Panc1 (cell line): ENCODE measurements around the gene MADCAM1. TPM values are rescaled to one million over a fixed set of nuclear protein-coding genes. Genes with fewer than 3 reads are reported as not detected.

Experiments
- ATAC-seq: fragments of 200-7000 bp; cut with Tn5 transposase; 2 replicates; pipeline ENCODE4 v1.9.1; 2020; ENCODE audit warnings: mild to moderate bottlenecking, moderate library complexity
- BruUV-seq: library from RNA; stranded (reverse); fragments of 400-500 nt; replicated peaks from 2 replicates; lab custom pipeline; 2021; lab: Mats Ljungman, UMichigan
- CTCF ChIA-PET: fragments of 300-600 bp; sonication (Branson Sonifier 250); formaldehyde crosslinking; loops from one replicate; lab custom pipeline; 2022; ENCODE audit warnings: antibody characterized with exemption; lab: Charles Lee
- POLR2A ChIA-PET: fragments of 300-600 bp; sonication (Branson Sonifier 250); formaldehyde crosslinking; loops from one replicate; lab custom pipeline; 2022; ENCODE audit warnings: antibody characterized with exemption; lab: Charles Lee
- DNase-seq: peaks from one replicate; pipeline ENCODE4 v3.0.0-alpha.2; 2010; ENCODE audit warnings: low read depth, low spot score
- H3K27ac ChIP-seq: 2 replicates; pipeline ENCODE4 v1.5.1; 2011; ENCODE audit warnings: mild to moderate bottlenecking, low read length, inconsistent platforms
- H3K27me3 ChIP-seq: fragments of 200-500 bp; sonication (Bioruptor generic); 2 replicates; pipeline ENCODE4 v1.6.0; 2014; ENCODE audit warnings: low read length, inconsistent platforms; ENCODE audit not compliant: control insufficient read depth, insufficient read depth
- H3K36me3 ChIP-seq: fragments of 200-500 bp; sonication (Bioruptor generic); 2 replicates; pipeline ENCODE4 v1.5.1; 2014; ENCODE audit warnings: inconsistent platforms, mild to moderate bottlenecking, low read length, moderate library complexity; ENCODE audit not compliant: control insufficient read depth, insufficient read depth
- H3K4me1 ChIP-seq: 2 replicates; pipeline ENCODE4 v1.5.1; 2011; ENCODE audit warnings: inconsistent platforms, mild to moderate bottlenecking, low read length, moderate library complexity; ENCODE audit not compliant: control insufficient read depth, insufficient read depth
- H3K4me3 ChIP-seq, 2 experiments: 2 replicates each; pipeline ENCODE4 v1.5.1; 2011 to 2012; ENCODE audit warnings: low read depth in 2 of 2, low read length in 2 of 2, mild to moderate bottlenecking in 2 of 2, inconsistent platforms in 1 of 2, moderate library complexity in 1 of 2
- H3K9me3 ChIP-seq: fragments of 200-500 bp; sonication (Bioruptor generic); 2 replicates; pipeline ENCODE4 v1.5.1; 2014; ENCODE audit warnings: low read depth, mild to moderate bottlenecking, inconsistent platforms, low read length, moderate library complexity; ENCODE audit not compliant: control insufficient read depth, insufficient read depth
- POLR2AphosphoS5 ChIP-seq: IDR thresholded peaks from 2 replicates; pipeline ENCODE4 v1.6.1; 2012; ENCODE audit warnings: mild to moderate bottlenecking, low read depth, low read length, moderate library complexity
- SIN3A ChIP-seq: IDR thresholded peaks from 2 replicates; pipeline ENCODE4 v1.6.1; 2012; ENCODE audit warnings: low read depth, mild to moderate bottlenecking, low read length, moderate library complexity, borderline replicate concordance; ENCODE audit not compliant: insufficient read depth
- TCF7L2 ChIP-seq: IDR thresholded peaks from 2 replicates; pipeline ENCODE4 v1.6.1; 2011; ENCODE audit warnings: mild to moderate bottlenecking, low read depth, low read length, inconsistent platforms
- in situ Hi-C: cut with HindIII; loops from 2 replicates; pipeline ENCODE4 v1.10.0; 2016; ENCODE audit warnings: low sequenced_read_pairs, low pct_unique_long_range_greater_than_20kb
- intact Hi-C: fragments of 100-400 bp; cut with micrococcal nuclease; formaldehyde crosslinking; loops from one replicate; pipeline ENCODE4 v1.10.0; 2022; ENCODE audit not compliant: unreplicated experiment
- total RNA-seq: library from RNA; stranded (reverse); gene quantifications from one replicate; pipeline ENCODE4 v1.2.1, GENCODE V29; 2021; ENCODE audit not compliant: unreplicated experiment
- TF ChIP-seq, protein P1 (sequence below), 2 experiments: IDR thresholded peaks; 2 replicates each; pipeline ENCODE4 v1.6.1; 2011 to 2012; ENCODE audit warnings: low read depth in 2 of 2, control low read depth in 1 of 2, low read length in 1 of 2, mild to moderate bottlenecking in 1 of 2, moderate library complexity in 1 of 2; ENCODE audit not compliant: insufficient read depth in 1 of 2
- TF ChIP-seq, protein P2 (sequence below): fragments of 450-650 bp; IDR thresholded peaks from 2 replicates; pipeline ENCODE4 v1.5.1; 2017; ENCODE audit warnings: mild to moderate bottlenecking

Gene MADCAM1
- total RNA-seq, 1 experiment from 2014 or later = 0.54 TPM

DNA sequence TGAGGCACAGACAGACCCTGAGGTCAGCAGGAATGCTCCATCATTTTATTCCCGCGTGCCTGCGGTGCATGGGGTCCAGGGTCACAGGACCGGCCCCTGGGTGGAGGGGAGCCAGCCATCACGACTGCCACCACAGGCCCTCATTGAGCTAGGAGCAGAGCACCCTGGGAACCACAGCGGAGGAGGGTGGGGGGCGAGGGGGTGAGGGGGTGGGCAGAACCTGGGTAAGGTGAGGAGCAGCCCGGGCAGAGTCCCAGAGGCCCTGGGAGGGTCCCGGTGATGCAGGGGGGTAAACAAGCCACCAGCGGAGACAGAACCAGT lies 1.2 kb upstream of the MADCAM1 start:
- Histone ChIP-seq H3K9me3 (no peaks in the 10 kb centered on the region), H3K4me1 (peaks cover 10% of the 10 kb centered on the region), H3K27me3 (no peaks in the 10 kb centered on the region), H3K27ac (no peak overlapping the region), H3K36me3 (no peaks in the 10 kb centered on the region), H3K4me3 (no peak overlapping the region)
- DNase-seq (no peak), ATAC-seq (peak; percentile 10; the same call in 1 of the 2 replicates)
- intact Hi-C loops (no loop called here), in situ Hi-C loops (no loop called here)
- no TSS peak for BruUV-seq
- TF ChIP-seq POLR2AphosphoS5 (no peak), SIN3A (no peak), TCF7L2 (no peak)
- TF ChIP-seq, protein P1, sequence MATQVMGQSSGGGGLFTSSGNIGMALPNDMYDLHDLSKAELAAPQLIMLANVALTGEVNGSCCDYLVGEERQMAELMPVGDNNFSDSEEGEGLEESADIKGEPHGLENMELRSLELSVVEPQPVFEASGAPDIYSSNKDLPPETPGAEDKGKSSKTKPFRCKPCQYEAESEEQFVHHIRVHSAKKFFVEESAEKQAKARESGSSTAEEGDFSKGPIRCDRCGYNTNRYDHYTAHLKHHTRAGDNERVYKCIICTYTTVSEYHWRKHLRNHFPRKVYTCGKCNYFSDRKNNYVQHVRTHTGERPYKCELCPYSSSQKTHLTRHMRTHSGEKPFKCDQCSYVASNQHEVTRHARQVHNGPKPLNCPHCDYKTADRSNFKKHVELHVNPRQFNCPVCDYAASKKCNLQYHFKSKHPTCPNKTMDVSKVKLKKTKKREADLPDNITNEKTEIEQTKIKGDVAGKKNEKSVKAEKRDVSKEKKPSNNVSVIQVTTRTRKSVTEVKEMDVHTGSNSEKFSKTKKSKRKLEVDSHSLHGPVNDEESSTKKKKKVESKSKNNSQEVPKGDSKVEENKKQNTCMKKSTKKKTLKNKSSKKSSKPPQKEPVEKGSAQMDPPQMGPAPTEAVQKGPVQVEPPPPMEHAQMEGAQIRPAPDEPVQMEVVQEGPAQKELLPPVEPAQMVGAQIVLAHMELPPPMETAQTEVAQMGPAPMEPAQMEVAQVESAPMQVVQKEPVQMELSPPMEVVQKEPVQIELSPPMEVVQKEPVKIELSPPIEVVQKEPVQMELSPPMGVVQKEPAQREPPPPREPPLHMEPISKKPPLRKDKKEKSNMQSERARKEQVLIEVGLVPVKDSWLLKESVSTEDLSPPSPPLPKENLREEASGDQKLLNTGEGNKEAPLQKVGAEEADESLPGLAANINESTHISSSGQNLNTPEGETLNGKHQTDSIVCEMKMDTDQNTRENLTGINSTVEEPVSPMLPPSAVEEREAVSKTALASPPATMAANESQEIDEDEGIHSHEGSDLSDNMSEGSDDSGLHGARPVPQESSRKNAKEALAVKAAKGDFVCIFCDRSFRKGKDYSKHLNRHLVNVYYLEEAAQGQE (IDR thresholded peaks at IDR 0.05; ENCODE audit: insufficient read depth in 1 of 2, low read depth in 2 of 2, low read length in 1 of 2) = no peak
- TF ChIP-seq, protein P2, sequence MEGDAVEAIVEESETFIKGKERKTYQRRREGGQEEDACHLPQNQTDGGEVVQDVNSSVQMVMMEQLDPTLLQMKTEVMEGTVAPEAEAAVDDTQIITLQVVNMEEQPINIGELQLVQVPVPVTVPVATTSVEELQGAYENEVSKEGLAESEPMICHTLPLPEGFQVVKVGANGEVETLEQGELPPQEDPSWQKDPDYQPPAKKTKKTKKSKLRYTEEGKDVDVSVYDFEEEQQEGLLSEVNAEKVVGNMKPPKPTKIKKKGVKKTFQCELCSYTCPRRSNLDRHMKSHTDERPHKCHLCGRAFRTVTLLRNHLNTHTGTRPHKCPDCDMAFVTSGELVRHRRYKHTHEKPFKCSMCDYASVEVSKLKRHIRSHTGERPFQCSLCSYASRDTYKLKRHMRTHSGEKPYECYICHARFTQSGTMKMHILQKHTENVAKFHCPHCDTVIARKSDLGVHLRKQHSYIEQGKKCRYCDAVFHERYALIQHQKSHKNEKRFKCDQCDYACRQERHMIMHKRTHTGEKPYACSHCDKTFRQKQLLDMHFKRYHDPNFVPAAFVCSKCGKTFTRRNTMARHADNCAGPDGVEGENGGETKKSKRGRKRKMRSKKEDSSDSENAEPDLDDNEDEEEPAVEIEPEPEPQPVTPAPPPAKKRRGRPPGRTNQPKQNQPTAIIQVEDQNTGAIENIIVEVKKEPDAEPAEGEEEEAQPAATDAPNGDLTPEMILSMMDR = no peak
- ChIA-PET POLR2A (no interaction called here), CTCF (interaction anchor here (0.6 to 1.2 kb wide), 2 partner anchors 11 to 51 kb away, joined by 3 to 6 read pairs; no protein-coding TSS in a partner anchor)

DNA sequence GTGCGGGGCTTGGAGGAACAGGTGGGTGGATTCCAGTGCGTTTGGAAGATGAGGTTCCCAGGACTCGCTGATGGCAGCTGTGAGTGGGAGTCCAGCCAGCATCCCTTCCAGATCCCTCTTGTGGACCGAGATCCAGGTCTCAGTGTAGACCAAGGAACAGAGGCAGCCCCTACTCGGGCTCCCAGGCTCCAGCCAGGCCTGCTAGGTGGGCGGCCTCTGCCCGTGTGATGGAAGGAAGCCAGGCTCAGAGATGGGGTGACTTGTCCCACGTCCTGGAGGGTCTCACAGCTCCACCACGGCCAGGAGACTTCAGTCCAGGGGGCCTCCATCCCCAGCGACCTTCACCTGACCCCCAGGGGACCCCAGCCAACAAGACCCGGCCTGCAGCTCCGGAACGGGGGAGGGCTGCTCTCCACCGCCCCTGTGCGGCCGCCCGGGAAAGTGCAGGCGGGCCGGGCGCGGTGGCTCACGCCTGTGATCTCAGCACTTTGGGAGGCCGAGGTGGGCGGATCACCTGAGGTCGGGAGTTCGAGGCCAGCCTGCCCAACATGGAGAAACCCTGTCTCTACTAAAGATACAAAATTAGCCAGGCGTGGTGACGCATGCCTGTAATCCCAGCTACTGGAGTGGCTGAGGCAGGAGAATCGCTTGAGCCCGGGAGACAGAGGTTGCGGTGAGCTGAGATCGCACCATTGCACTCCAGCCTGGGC lies 729 bp upstream of the MADCAM1 start:
- ChIA-PET POLR2A (no interaction called here), CTCF (interaction anchor here (0.6 to 1.2 kb wide), 2 partner anchors 11 to 51 kb away, joined by 3 to 6 read pairs; no protein-coding TSS in a partner anchor)
- in situ Hi-C loops (no loop called here), intact Hi-C loops (no loop called here)
- peak; percentile 78 for ATAC-seq
- Histone ChIP-seq H3K36me3 (no peaks in the 10 kb centered on the region), H3K4me1 (peaks cover 7% of the 10 kb centered on the region), H3K4me3 (no peak overlapping the region), H3K27me3 (no peaks in the 10 kb centered on the region), H3K9me3 (no peaks in the 10 kb centered on the region), H3K27ac (no peak overlapping the region)
- no TSS peak for BruUV-seq
- TF ChIP-seq, protein P1 (IDR thresholded peaks at IDR 0.05; ENCODE audit: insufficient read depth in 1 of 2, low read depth in 2 of 2, low read length in 1 of 2) = no peak
- TF ChIP-seq SIN3A = no peak
- TF ChIP-seq TCF7L2 = no peak
- TF ChIP-seq, protein P2 = peak; percentile 96
- no peak for TF ChIP-seq POLR2AphosphoS5
- DNase-seq = no peak
